ENCODE data around the gene HSPA2.

Gene HSPA2

GRCh38 chr14:64540208-64541202 is at the start of gene HSPA2:
Gene HSPA2 (plus strand): TSS chr14:64540741. CDS start chr14:64540850, 109 bp downstream.
- DNase-seq, result peak; percentile 81

DNA sequence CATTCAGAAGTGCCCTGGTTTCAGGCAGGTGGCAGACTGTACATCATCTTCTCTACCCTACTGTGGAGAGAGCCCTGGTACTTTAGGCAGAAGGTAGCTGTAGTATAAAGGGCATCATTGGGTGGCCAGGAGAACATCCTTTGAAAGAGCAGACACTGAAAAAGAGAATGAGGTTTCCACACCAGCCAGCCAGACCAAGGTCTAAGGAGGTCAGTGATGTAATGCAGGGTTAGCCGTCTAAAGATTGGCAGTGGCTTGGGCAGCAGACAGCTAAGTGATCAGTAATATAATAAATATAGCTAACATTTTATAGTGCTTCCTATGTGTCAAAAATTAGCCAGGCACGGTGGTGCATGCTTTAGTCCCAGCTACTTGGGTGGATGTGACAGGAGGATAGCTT is 48.9 kb upstream of the HSPA2 start:
- DNase-seq, result no peak

- no peak for DNase-seq
Observed at GRCh38 chr14:64493455-64493854, 47.1 kb upstream of the HSPA2 start.

DNA sequence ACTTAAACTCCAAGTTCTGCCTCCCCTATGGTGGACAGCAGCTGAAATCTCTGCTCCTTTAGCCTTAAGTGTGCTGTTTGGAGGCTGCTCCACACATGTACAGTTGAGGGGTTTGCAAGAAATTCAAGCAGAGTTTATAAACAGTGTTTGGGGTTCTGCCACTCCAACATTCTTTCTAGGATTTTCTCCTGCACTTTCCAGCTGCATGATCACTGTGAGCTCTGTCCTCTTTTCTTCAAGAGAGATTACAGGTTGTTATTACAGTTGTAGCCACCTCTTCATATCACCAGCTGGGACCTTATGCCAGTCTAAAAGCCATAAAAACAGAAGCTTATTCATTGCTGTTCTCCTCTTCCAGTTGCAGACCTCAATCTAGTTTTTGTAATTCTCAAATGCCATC is 45.3 kb upstream of the HSPA2 start:
- no peak for DNase-seq

DNA sequence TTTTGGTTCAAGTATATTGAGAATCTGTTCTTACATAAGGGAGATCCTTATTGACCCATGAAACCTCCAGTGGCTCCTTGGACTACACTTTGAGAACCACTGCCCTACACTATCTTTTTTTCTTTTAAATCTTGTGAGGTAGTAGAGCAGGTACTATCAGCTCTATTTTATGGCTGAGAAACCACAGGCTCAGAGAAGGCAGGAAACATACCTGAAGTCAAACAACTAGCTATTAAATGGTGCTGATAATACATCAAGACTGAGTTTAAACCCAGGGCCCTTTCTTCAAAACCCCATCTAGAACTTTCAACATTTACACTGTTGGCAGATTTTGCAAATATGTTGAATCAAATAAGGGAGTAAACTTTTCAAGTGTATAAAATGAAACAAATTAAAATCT is 43.8 kb upstream of the HSPA2 start:
- no peak for DNase-seq

GRCh38 chr14:64500088-64500487 is 40.5 kb upstream of the HSPA2 start:
- no peak for DNase-seq

- DNase-seq, result no peak
Observed at GRCh38 chr14:64501411-64502171, 39.0 kb upstream of the HSPA2 start.

DNA sequence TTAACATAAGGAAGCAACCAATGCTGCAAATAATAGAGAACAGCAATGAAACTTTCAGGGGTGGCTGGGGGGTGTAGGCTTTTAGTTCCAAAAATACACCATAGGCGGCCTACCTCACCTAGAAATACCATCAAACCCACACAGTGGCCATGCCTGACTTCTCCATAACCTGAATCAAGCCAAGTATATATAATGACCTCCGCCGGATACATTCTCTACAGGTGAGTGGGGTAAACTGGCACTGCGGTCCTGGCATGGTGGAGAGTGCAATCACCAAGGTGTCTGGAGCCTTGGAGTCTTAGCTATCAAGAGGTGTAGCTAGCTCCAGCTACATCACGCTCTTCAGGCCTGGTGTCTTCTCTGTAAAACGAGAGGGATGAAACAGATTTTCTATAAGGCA is 38.1 kb upstream of the HSPA2 start:
- DNase-seq, result no peak

GRCh38 chr14:64502887-64503433 is 37.6 kb upstream of the HSPA2 start:
- DNase-seq, result no peak

DNA sequence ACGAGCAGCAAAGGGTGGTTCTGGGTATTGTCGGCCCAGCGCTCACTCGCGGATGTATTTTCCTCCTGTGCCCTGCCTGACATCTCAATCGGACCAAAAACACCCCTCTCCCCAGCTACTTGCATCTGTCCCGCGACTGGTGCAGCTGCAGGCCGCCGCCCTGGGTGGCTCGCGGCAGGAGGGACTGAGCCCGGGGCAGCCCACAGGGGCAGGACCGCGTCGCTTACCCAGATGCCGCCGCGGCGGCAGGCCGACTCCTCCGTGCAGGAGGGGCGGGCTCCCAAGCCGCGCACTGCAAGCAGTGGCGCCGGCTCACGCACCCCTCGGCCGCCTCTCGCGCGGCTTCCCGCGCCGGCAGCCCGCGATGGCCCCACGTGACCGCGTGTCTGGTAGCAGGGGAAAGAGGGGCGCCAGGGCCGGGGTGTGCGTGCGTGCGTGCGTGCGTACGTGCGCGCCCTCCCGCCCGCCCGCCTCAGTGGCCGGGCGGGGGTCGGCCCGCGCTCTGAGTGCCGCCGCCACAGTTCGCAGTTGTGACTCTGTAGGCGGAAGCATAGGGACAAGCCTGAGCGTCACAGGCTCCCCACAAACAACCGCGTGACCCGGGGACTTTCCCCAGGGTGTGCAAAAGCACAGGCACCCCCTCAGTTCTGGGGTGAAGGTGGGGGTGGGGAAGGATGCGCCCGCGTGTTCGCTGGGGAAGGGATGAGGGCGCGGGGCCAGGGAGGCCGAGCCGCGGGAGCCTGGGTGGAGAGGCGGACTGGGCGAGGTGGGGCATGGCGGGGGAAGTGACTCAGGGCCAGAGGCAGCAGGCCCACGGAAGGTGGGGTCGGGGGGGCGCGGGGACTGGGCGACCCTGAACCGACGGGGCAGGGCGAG is 36.9 kb upstream of the HSPA2 start, which contains the start of gene ZBTB25:
ZBTB25 (minus strand) TSS at position 405 of the 876 bp plus-strand sequence. CDS start 13,305 bp downstream, outside the sequence.
- DNase-seq, result peak; percentile 56

DNA sequence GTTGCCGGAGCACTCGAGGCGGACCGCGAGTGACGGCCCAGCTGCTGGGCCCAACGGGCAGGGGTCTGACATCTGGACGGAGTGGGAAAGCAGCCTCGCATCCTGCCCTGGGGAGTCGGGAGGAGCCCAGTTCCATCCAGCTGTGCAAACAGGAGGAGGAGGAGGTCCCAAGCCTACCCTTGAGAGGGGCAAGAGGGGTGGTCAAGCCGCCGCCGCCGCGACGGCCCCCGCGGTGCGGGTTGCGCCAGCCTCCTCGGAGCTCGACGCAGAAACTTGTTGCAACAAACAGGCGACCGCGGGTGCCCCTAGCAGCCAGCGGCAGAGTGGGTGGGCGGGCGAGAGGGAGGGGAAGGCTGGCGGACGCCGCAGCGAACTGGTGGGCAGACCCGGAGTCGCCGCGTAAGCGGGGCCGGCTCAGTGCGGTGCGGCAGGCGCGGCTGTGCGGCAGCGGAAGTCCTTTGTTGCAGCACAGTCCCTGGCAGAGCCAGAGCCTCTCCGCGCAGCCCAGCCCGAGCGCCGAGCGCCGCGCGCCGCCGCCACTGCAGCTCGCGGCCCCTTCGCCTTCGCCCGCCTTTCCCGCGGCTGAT is 36.1 kb upstream of the HSPA2 start, which contains the start of gene ZBTB1:
ZBTB1 (plus strand) TSS at position 461 of the 587 bp plus-strand sequence. CDS start 16,735 bp downstream, outside the sequence.
- DNase-seq, result no peak

DNA sequence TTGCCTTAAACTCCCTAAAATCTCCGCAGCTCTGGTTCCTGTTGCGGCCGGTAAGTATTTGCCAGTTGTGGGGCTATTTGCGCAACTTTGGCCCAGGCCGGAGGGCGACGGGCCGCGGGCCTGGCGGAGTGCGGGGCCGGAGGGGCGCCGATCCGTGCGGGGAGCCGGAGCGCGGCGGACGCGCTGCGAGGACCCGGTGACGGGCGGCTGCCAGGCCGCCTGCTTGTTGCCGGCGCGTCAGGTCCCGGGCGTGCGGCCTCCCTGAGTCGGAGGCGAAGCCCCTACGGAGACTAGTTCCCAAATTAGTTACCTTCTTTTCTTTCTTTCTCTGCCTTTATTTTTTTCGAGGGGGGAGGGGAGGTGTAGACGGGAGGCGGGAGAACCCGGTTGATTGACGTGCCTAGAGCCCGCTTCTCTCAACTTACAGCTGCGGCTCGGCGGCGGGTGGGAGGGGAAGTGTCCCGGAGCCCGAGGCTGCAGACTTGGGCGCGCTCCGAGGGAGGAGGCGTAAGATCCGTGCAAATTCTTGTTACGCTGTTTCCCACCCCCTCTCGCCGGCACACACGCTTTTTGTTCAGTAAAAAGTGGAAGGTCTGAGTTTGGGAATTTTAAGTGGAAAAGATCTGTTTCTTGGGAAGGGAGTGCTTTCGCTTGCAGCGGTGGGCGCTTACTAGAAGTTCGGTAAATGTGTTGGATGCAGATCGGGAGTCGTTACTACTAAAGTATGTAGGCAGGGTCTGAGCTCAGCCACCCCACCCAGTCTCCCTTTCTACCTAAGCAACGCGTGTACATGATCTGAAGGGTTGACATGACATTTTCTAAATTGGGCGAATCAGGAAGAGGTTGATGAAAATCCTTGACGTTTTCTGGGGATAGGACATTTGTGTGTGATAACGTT is 35.4 kb upstream of the HSPA2 start:
- peak; percentile 48 for DNase-seq

DNA sequence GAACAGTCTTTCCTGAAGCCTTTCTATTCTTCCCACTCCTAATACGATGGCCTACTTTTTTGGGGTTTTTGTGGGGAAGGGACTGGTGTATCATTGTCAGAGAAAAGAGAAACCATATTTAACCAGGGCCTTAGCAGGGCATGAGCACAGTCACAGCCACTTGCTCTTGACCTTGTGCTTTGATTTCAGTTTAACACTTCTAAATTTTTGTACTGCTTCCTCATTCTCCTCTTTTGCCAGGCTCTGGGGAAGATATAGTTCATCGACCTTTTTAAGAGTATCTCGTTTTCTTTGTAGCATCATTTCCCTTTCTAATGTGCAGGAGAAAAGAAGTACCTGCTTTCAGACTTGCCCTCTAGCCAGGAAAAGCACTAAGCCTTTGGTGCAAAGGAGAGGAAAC is 33.8 kb upstream of the HSPA2 start:
- DNase-seq, result no peak

DNA sequence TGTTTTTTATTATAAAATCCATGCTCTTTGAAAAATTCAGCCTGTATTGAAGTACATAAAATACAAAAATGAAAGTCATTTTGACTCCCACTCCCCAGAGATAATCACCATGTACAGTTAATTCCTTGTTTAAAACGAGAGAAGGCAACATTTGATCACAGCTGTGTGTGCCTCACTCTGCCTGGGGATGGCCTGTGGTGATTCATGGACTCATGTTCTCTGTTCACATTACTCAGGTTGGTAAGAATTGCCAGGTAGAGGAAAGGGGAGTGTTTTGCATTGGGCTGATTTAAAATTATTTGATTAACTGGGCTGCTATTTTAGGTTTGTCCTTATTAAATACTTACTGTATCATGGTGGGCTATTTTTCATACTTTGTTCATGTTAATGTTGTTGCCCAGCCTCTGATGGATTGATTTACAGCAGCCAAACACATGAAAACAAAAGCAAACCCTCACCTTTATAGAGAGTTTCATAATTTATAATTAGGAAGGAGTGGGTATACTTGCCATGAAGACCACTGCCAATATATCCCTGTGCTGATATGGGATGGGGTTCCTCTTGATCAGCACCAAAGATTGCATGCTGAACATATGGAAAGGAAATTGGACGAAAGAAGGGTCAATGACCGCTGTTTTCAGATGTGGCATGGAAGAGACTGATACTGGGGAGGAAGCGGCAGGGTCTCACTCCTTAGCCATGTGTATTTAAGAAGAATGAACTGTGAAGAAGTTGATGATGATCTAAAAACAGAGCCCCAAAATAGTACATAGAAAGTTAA is 33.0 kb upstream of the HSPA2 start:
- DNase-seq, result no peak

GRCh38 chr14:64508215-64508776 is 32.2 kb upstream of the HSPA2 start:
- no peak for DNase-seq

DNA sequence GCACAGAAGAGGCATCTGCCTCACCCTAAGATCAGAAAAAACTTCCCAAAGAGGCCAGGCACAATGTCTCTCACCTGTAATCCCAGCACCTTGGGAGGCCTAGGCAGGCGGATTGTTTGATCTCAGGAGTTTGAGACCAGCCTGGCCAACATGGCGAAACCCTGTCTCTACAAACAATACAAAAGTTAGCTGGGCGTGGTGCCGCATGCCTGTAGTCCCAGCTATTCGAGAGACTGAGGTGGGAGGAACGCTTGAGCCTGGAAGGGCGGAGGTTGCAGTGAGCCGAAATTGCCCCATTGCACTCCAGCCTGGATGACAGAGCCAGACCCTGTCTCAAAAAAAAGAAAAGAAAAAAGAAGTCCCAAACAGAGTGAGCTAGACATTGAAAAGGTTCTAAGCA is 31.5 kb upstream of the HSPA2 start:
- DNase-seq, result no peak

GRCh38 chr14:64510825-64511671 is 29.5 kb upstream of the HSPA2 start:
- peak; percentile 17 for DNase-seq

GRCh38 chr14:64513271-64513670 is 27.3 kb upstream of the HSPA2 start:
- no peak for DNase-seq

GRCh38 chr14:64515053-64515452 is 25.5 kb upstream of the HSPA2 start:
- DNase-seq, result no peak

All from NCI-H1436 treated with DMSO at 0.1 percent for 48 hours (cell line).